T-helper 1 cell treated with Interleukin-12 subunit alpha and Interleukin-12 subunit beta and Interleukin-4 antibody, amounts not matched to agents 30 μg/mL and 1 μg/mL, for 36 hours (primary cell): ENCODE data around the gene PPP4R1.
"Not testable (repeated sequence)": the region's sequence is repeated elsewhere in the genome, so short reads cannot be mapped to it uniquely, and the experiment has no call there.

Source experiments
- H3K27ac Mint-ChIP-seq: one replicate; pipeline ENCODE4 v1.8.0; 2021; ENCODE audit warnings: mild to moderate bottlenecking, mixed read lengths
- H3K27me3 Mint-ChIP-seq: one replicate; pipeline ENCODE4 v1.8.0; 2021; ENCODE audit warnings: low read depth, mixed read lengths
- H3K36me3 Mint-ChIP-seq: one replicate; pipeline ENCODE4 v1.8.0; 2021; ENCODE audit warnings: low read depth, mixed read lengths
- H3K4me1 Mint-ChIP-seq: one replicate; pipeline ENCODE4 v1.8.0; 2021; ENCODE audit warnings: low read depth, mixed read lengths
- H3K4me3 Mint-ChIP-seq: one replicate; pipeline ENCODE4 v1.8.0; 2021; ENCODE audit warnings: mild to moderate bottlenecking, moderate library complexity, mixed read lengths
- H3K9me3 Mint-ChIP-seq: one replicate; pipeline ENCODE4 v1.8.0; 2021; ENCODE audit warnings: mixed read lengths

Gene PPP4R1

GRCh38 chr18:9613550-9614400 lies 584 bp downstream of the PPP4R1 start:
- H3K27me3 Mint-ChIP-seq, result no peaks in the 10 kb centered on the region
- H3K36me3 Mint-ChIP-seq, result peaks cover 11% of the 10 kb centered on the region
- H3K4me1 Mint-ChIP-seq, result peaks cover 40% of the 10 kb centered on the region

GRCh38 chr18:9612977-9613376 lies 1.4 kb downstream of the PPP4R1 start:
- H3K9me3 Mint-ChIP-seq, result no peaks in the 10 kb centered on the region
- H3K4me3 Mint-ChIP-seq, result peak overlapping the region; percentile 92
- H3K36me3 Mint-ChIP-seq, result peaks cover 11% of the 10 kb centered on the region
- peaks cover 48% of the 10 kb centered on the region for H3K4me1 Mint-ChIP-seq
- H3K27me3 Mint-ChIP-seq, result no peaks in the 10 kb centered on the region
- H3K27ac Mint-ChIP-seq, result peak overlapping the region; percentile 26

More at GRCh38 chr18:9613550-9614400, 584 bp downstream of the PPP4R1 start:
- H3K4me3 Mint-ChIP-seq, result peak overlapping the region; percentile 92
- no peaks in the 10 kb centered on the region for H3K9me3 Mint-ChIP-seq
- peak overlapping the region; percentile 85 for H3K27ac Mint-ChIP-seq

- peak overlapping the region; percentile 92 for H3K4me3 Mint-ChIP-seq
- no peaks in the 10 kb centered on the region for H3K9me3 Mint-ChIP-seq
- H3K4me1 Mint-ChIP-seq, result peaks cover 48% of the 10 kb centered on the region
- H3K36me3 Mint-ChIP-seq, result peaks cover 11% of the 10 kb centered on the region
- H3K27ac Mint-ChIP-seq, result peak overlapping the region; percentile 37
- H3K27me3 Mint-ChIP-seq, result no peaks in the 10 kb centered on the region
These were observed 2.0 kb downstream of the PPP4R1 start for GRCh38 chr18:9612215-9612830.

GRCh38 chr18:9609190-9609589 lies 5.2 kb downstream of the PPP4R1 start:
- H3K9me3 Mint-ChIP-seq, result no peaks in the 10 kb centered on the region
- H3K27me3 Mint-ChIP-seq, result no peaks in the 10 kb centered on the region
- no peak overlapping the region for H3K4me3 Mint-ChIP-seq
- no peak overlapping the region for H3K27ac Mint-ChIP-seq
- H3K4me1 Mint-ChIP-seq, result peaks cover 37% of the 10 kb centered on the region
- peaks cover 11% of the 10 kb centered on the region for H3K36me3 Mint-ChIP-seq

- Mint-ChIP-seq H3K9me3 (no peaks in the 10 kb centered on the region), H3K4me3 (no peak overlapping the region), H3K27ac (no peak overlapping the region), H3K36me3 (peaks cover 11% of the 10 kb centered on the region), H3K4me1 (peaks cover 38% of the 10 kb centered on the region), H3K27me3 (no peaks in the 10 kb centered on the region)
These were observed 5.6 kb downstream of the PPP4R1 start for GRCh38 chr18:9608728-9609127.

GRCh38 chr18:9608298-9608697 lies 6.1 kb downstream of the PPP4R1 start:
- Mint-ChIP-seq H3K4me1 (peaks cover 36% of the 10 kb centered on the region), H3K9me3 (no peaks in the 10 kb centered on the region), H3K27me3 (no peaks in the 10 kb centered on the region), H3K27ac (peak overlapping the region; percentile 36), H3K36me3 (peaks cover 11% of the 10 kb centered on the region), H3K4me3 (no peak overlapping the region)

GRCh38 chr18:9607111-9607510 lies 7.2 kb downstream of the PPP4R1 start:
- H3K4me3 Mint-ChIP-seq, H3K27ac Mint-ChIP-seq, H3K9me3 Mint-ChIP-seq, H3K27me3 Mint-ChIP-seq: not testable (repeated sequence)
- peaks cover 10% of the 10 kb centered on the region for H3K36me3 Mint-ChIP-seq
- H3K4me1 Mint-ChIP-seq, result peaks cover 26% of the 10 kb centered on the region

GRCh38 chr18:9606039-9606438 lies 8.3 kb downstream of the PPP4R1 start:
- peaks cover 20% of the 10 kb centered on the region for H3K4me1 Mint-ChIP-seq
- H3K9me3 Mint-ChIP-seq, result peaks cover 10% of the 10 kb centered on the region
- no peaks in the 10 kb centered on the region for H3K27me3 Mint-ChIP-seq
- no peak overlapping the region for H3K27ac Mint-ChIP-seq
- H3K4me3 Mint-ChIP-seq, result no peak overlapping the region
- H3K36me3 Mint-ChIP-seq, result peaks cover 5% of the 10 kb centered on the region

GRCh38 chr18:9604348-9604747 lies 10.0 kb downstream of the PPP4R1 start:
- Mint-ChIP-seq H3K4me1 (peaks cover 17% of the 10 kb centered on the region), H3K4me3 (no peak overlapping the region), H3K27me3 (no peaks in the 10 kb centered on the region), H3K27ac (no peak overlapping the region), H3K9me3 (peaks cover 16% of the 10 kb centered on the region), H3K36me3 (peaks cover 6% of the 10 kb centered on the region)

- H3K4me3 Mint-ChIP-seq, result no peak overlapping the region
- no peaks in the 10 kb centered on the region for H3K27me3 Mint-ChIP-seq
- peaks cover 17% of the 10 kb centered on the region for H3K4me1 Mint-ChIP-seq
- no peak overlapping the region for H3K27ac Mint-ChIP-seq
- H3K36me3 Mint-ChIP-seq, result peaks cover 25% of the 10 kb centered on the region
- peaks cover 32% of the 10 kb centered on the region for H3K9me3 Mint-ChIP-seq
These were observed 15.0 kb downstream of the PPP4R1 start for GRCh38 chr18:9599328-9599727.

- H3K27ac Mint-ChIP-seq, result no peak overlapping the region
- H3K27me3 Mint-ChIP-seq, result no peaks in the 10 kb centered on the region
- H3K4me3 Mint-ChIP-seq, result no peak overlapping the region
- peaks cover 28% of the 10 kb centered on the region for H3K9me3 Mint-ChIP-seq
- peaks cover 27% of the 10 kb centered on the region for H3K36me3 Mint-ChIP-seq
- H3K4me1 Mint-ChIP-seq, result peaks cover 14% of the 10 kb centered on the region
These were observed 16.8 kb downstream of the PPP4R1 start for GRCh38 chr18:9597609-9598008.

- Mint-ChIP-seq H3K9me3 (peaks cover 26% of the 10 kb centered on the region), H3K4me1 (peaks cover 13% of the 10 kb centered on the region), H3K36me3 (peaks cover 32% of the 10 kb centered on the region), H3K27ac (no peak overlapping the region), H3K27me3 (no peaks in the 10 kb centered on the region), H3K4me3 (no peak overlapping the region)
These were observed 17.4 kb downstream of the PPP4R1 start for GRCh38 chr18:9596843-9597526.

GRCh38 chr18:9596226-9596625 lies 18.1 kb downstream of the PPP4R1 start:
- Mint-ChIP-seq H3K9me3 (peaks cover 21% of the 10 kb centered on the region), H3K27me3 (no peaks in the 10 kb centered on the region), H3K36me3 (peaks cover 35% of the 10 kb centered on the region), H3K4me3 (no peak overlapping the region), H3K27ac (no peak overlapping the region), H3K4me1 (peaks cover 15% of the 10 kb centered on the region)

- no peak overlapping the region for H3K4me3 Mint-ChIP-seq
- no peaks in the 10 kb centered on the region for H3K27me3 Mint-ChIP-seq
- H3K4me1 Mint-ChIP-seq, result peaks cover 15% of the 10 kb centered on the region
- H3K36me3 Mint-ChIP-seq, result peaks cover 35% of the 10 kb centered on the region
- peak overlapping the region; percentile 21 for H3K27ac Mint-ChIP-seq
- H3K9me3 Mint-ChIP-seq, result peaks cover 18% of the 10 kb centered on the region
These were observed 19.3 kb downstream of the PPP4R1 start for GRCh38 chr18:9594823-9595596.
